Activated naive CD4-positive, alpha-beta T cell treated with anti-CD3 and anti-CD28 coated beads, Interleukin-2, amount 10 ng/mL, durations not matched to agents 7 days and 5 days (primary cell): ENCODE results near the gene SEH1L.

Source experiments
- CTCF ChIA-PET: fragments of 350-600 bp; sonication (Branson Sonifier 250); formaldehyde crosslinking; loops from one replicate; lab custom pipeline; 2021; ENCODE audit warnings: antibody characterized with exemption; lab: Charles Lee
- DNase-seq: peaks from one replicate; pipeline ENCODE4 v3.0.0-alpha.2; 2020
- H3K27ac Mint-ChIP-seq: one replicate; pipeline ENCODE4 v1.8.0; 2021; ENCODE audit warnings: mild to moderate bottlenecking, moderate library complexity, mixed read lengths
- H3K27me3 Mint-ChIP-seq: one replicate; pipeline ENCODE4 v1.8.0; 2021; ENCODE audit warnings: mild to moderate bottlenecking, mixed read lengths
- H3K36me3 Mint-ChIP-seq: one replicate; pipeline ENCODE4 v1.8.0; 2021; ENCODE audit warnings: mixed read lengths
- H3K4me1 Mint-ChIP-seq: one replicate; pipeline ENCODE4 v1.8.0; 2021; ENCODE audit warnings: mixed read lengths
- H3K4me3 Mint-ChIP-seq: one replicate; pipeline ENCODE4 v1.8.0; 2021; ENCODE audit warnings: mild to moderate bottlenecking, moderate library complexity, mixed read lengths
- H3K9me3 Mint-ChIP-seq: one replicate; pipeline ENCODE4 v1.8.0; 2021; ENCODE audit warnings: mixed read lengths

Gene SEH1L

GRCh38 chr18:12928206-12928605 is 19.6 kb upstream of the SEH1L start:
- DNase-seq, result no peak
- Mint-ChIP-seq H3K27me3 (peaks cover 25% of the 10 kb centered on the region), H3K27ac (no peak overlapping the region), H3K4me1 (no peaks in the 10 kb centered on the region), H3K9me3 (no peaks in the 10 kb centered on the region), H3K36me3 (no peaks in the 10 kb centered on the region), H3K4me3 (no peak overlapping the region)
- CTCF ChIA-PET, result interaction anchor here (2.2 kb wide), 1 partner anchor 201 kb away, joined by 7 read pairs; no protein-coding TSS in a partner anchor

GRCh38 chr18:12928641-12929040 is 19.2 kb upstream of the SEH1L start:
- CTCF ChIA-PET, result interaction anchor here (2.2 kb wide), 1 partner anchor 202 kb away, joined by 7 read pairs; no protein-coding TSS in a partner anchor
- Mint-ChIP-seq H3K4me1 (no peaks in the 10 kb centered on the region), H3K36me3 (no peaks in the 10 kb centered on the region), H3K4me3 (no peak overlapping the region), H3K27me3 (peaks cover 21% of the 10 kb centered on the region), H3K27ac (no peak overlapping the region), H3K9me3 (no peaks in the 10 kb centered on the region)
- DNase-seq, result no peak

- no peaks in the 10 kb centered on the region for H3K36me3 Mint-ChIP-seq
- no peak overlapping the region for H3K4me3 Mint-ChIP-seq
- no peak overlapping the region for H3K27ac Mint-ChIP-seq
- peaks cover 22% of the 10 kb centered on the region for H3K27me3 Mint-ChIP-seq
- H3K9me3 Mint-ChIP-seq, result no peaks in the 10 kb centered on the region
- CTCF ChIA-PET, result interaction anchor here (2.2 kb wide), 1 partner anchor 203 kb away, joined by 7 read pairs; no protein-coding TSS in a partner anchor
- no peak for DNase-seq
- H3K4me1 Mint-ChIP-seq, result peaks cover 1% of the 10 kb centered on the region
Observed at GRCh38 chr18:12929477-12930083, 18.2 kb upstream of the SEH1L start.

DNA sequence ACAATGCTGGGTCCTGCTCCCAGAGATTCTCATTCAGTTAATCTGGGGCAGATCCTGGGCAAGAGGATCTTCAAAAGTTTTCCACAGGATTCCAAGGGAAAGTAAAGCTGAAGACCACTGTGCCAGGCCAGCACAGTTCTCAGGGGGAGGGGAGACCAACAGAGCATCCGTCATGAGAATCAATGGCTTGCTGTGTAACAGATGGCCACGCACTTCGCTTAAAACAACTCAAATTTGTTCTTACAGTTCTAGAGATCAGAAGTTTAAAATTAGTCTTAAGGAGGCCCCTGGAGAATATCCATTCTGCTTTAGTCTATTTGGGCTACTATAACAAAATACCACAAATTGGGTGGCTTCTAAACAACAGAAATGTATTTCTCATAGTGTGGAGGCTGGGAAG is 17.4 kb upstream of the SEH1L start:
- Mint-ChIP-seq H3K27ac (no peak overlapping the region), H3K9me3 (no peaks in the 10 kb centered on the region), H3K27me3 (peaks cover 20% of the 10 kb centered on the region), H3K36me3 (no peaks in the 10 kb centered on the region), H3K4me1 (peaks cover 3% of the 10 kb centered on the region), H3K4me3 (no peak overlapping the region)
- CTCF ChIA-PET, result interaction anchor here (2.2 kb wide), 1 partner anchor 203 kb away, joined by 7 read pairs; no protein-coding TSS in a partner anchor
- no peak for DNase-seq

DNA sequence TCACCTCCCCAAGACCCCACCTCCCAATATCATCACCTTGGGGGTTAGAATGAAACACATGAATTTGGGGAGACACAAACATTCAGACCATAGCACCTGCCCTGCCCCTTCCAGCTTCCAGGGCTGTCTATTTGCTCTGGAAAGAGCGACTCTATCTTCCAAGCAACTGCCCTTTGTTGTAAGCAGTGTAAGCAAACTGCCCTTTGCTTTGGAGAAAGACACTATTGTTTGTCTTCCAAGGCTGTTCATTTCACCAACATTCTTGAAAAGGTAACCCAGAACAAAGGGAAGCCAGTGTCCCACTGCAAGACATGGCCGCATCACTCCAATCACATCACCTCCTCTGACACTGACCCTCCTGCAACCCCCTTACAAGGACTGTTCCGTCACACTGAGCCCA is 16.9 kb upstream of the SEH1L start:
- CTCF ChIA-PET, result no interaction called here
- Mint-ChIP-seq H3K36me3 (no peaks in the 10 kb centered on the region), H3K27ac (no peak overlapping the region), H3K27me3 (peaks cover 19% of the 10 kb centered on the region), H3K9me3 (no peaks in the 10 kb centered on the region), H3K4me1 (peaks cover 3% of the 10 kb centered on the region), H3K4me3 (no peak overlapping the region)
- DNase-seq, result no peak

DNA sequence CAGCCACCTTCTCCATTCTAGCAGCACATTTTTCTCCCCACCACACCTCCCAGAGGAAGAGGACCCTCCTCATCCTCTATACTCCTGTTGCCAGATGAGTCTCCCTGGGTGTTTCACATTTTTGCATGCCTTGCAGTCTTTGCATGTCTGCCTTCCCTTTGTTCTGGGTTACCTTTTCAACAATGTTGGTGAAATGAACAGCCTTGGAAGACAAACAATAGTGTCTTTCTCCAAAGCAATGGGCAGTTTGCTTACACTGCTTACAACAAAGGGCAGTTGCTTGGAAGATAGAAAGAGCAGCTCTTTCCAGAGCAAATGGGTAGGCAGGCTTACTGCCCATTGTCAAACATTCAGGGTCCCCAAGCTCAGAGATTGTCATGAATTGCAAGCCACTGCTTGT is 14.5 kb upstream of the SEH1L start:
- H3K36me3 Mint-ChIP-seq, result no peaks in the 10 kb centered on the region
- peaks cover 3% of the 10 kb centered on the region for H3K4me1 Mint-ChIP-seq
- DNase-seq, result no peak
- H3K9me3 Mint-ChIP-seq, result no peaks in the 10 kb centered on the region
- CTCF ChIA-PET, result interaction anchor here (0.9 to 5.1 kb wide), 14 partner anchors 11 to 538 kb away, joined by 3 to 122 read pairs (median 7); no protein-coding TSS in a partner anchor
- no peak overlapping the region for H3K4me3 Mint-ChIP-seq
- H3K27me3 Mint-ChIP-seq, result peaks cover 22% of the 10 kb centered on the region
- no peak overlapping the region for H3K27ac Mint-ChIP-seq

DNA sequence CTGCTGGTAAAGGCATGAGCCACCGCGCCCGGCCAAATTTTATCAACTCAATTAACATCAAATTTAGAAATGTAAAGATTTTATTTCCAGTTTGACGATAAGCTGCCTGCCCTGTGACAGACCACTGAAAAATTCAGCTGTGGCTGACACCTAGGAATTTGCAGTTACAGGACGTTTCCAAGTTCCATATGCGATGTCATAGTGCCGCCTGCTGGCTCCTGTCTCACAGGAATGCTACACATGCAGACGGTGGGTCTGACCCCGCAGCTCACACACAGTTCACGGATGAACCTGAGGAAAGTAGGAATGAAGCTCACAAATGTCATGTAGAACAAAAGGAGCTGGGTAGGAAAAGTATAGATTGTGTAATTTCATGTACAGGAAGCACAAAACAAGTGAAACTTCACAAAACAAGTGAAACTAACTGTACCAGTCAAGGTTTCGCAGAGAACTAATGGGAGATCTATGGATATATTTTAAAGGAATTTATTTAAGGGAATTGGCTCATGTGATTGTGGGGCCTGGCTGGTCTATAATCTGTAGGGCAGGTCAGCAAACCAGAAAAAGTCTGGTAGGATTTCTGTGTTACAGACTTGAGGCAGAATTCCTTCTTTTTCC is 13.2 kb upstream of the SEH1L start:
- no peaks in the 10 kb centered on the region for H3K36me3 Mint-ChIP-seq
- no peak overlapping the region for H3K4me3 Mint-ChIP-seq
- CTCF ChIA-PET, result interaction anchor here (0.8 to 5.1 kb wide), 22 partner anchors 10 to 540 kb away, joined by 3 to 122 read pairs (median 4); partner anchors contain the start of genes CEP76, PSMG2 and SPIRE1
- peak; percentile 86 for DNase-seq
- no peaks in the 10 kb centered on the region for H3K9me3 Mint-ChIP-seq
- no peak overlapping the region for H3K27ac Mint-ChIP-seq
- peaks cover 22% of the 10 kb centered on the region for H3K27me3 Mint-ChIP-seq
- H3K4me1 Mint-ChIP-seq, result peaks cover 3% of the 10 kb centered on the region

DNA sequence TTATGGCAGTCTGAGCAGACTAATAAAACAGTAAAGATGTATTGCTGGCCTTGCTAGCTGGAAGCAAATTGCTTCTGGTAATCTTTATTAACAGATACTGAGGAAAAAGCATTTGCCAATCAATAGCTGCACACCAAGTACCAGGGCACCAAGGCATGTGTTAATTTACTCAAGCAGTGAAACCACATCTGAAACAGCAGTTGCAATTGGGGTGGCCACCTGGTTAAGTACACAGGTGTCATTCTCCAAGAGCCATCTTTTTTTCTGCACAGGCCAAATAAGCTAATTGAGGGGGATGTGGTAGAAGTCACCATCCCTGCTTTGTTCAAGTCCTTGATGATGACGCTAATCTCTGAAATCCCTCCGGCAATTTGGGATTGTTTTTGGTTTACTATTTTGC is 8.6 kb upstream of the SEH1L start:
- CTCF ChIA-PET, result interaction anchor here (0.8 to 1.2 kb wide), 3 partner anchors 13 to 212 kb away, joined by 3 to 5 read pairs (median 3); no protein-coding TSS in a partner anchor
- H3K27ac Mint-ChIP-seq, result no peak overlapping the region
- peaks cover 3% of the 10 kb centered on the region for H3K4me1 Mint-ChIP-seq
- H3K4me3 Mint-ChIP-seq, result no peak overlapping the region
- H3K27me3 Mint-ChIP-seq, result peaks cover 14% of the 10 kb centered on the region
- no peak for DNase-seq
- no peaks in the 10 kb centered on the region for H3K9me3 Mint-ChIP-seq
- no peaks in the 10 kb centered on the region for H3K36me3 Mint-ChIP-seq

- CTCF ChIA-PET, result interaction anchor here (3.5 kb wide), 1 partner anchor 9 kb away, joined by 25 read pairs; no protein-coding TSS in a partner anchor
- no peaks in the 10 kb centered on the region for H3K9me3 Mint-ChIP-seq
- no peak overlapping the region for H3K27ac Mint-ChIP-seq
- no peak for DNase-seq
- peaks cover 19% of the 10 kb centered on the region for H3K4me1 Mint-ChIP-seq
- H3K4me3 Mint-ChIP-seq, result no peak overlapping the region
- peaks cover 4% of the 10 kb centered on the region for H3K27me3 Mint-ChIP-seq
- peaks cover 1% of the 10 kb centered on the region for H3K36me3 Mint-ChIP-seq
Observed at GRCh38 chr18:12943215-12943614, 4.6 kb upstream of the SEH1L start.

DNA sequence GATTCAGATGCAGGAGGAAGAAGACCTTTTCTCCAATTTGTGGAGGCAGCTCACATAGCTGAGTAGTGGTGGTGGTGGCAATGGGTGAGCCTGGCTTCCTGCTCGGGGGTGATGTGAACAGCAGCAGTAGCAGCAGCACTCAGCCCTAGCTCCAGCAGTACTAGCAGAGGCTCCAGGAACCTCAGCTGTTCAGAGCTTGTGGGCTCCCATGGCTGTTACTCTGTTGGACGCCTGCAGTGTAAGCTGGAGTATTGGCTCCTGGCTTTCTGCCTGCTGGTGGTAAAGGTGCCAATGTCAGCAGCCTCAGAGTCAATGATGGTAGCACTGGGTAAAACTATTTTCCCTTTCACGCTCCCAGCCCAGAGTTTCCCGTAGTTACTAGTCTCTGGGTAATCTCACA is 3.1 kb upstream of the SEH1L start:
- H3K9me3 Mint-ChIP-seq, result no peaks in the 10 kb centered on the region
- H3K27me3 Mint-ChIP-seq, result peaks cover 4% of the 10 kb centered on the region
- peaks cover 8% of the 10 kb centered on the region for H3K36me3 Mint-ChIP-seq
- CTCF ChIA-PET, result interaction anchor here (0.6 to 3.5 kb wide), 2 partner anchors 10 to 221 kb away, joined by 3 to 25 read pairs; no protein-coding TSS in a partner anchor
- no peak overlapping the region for H3K4me3 Mint-ChIP-seq
- peaks cover 28% of the 10 kb centered on the region for H3K4me1 Mint-ChIP-seq
- DNase-seq, result no peak
- H3K27ac Mint-ChIP-seq, result no peak overlapping the region

DNA sequence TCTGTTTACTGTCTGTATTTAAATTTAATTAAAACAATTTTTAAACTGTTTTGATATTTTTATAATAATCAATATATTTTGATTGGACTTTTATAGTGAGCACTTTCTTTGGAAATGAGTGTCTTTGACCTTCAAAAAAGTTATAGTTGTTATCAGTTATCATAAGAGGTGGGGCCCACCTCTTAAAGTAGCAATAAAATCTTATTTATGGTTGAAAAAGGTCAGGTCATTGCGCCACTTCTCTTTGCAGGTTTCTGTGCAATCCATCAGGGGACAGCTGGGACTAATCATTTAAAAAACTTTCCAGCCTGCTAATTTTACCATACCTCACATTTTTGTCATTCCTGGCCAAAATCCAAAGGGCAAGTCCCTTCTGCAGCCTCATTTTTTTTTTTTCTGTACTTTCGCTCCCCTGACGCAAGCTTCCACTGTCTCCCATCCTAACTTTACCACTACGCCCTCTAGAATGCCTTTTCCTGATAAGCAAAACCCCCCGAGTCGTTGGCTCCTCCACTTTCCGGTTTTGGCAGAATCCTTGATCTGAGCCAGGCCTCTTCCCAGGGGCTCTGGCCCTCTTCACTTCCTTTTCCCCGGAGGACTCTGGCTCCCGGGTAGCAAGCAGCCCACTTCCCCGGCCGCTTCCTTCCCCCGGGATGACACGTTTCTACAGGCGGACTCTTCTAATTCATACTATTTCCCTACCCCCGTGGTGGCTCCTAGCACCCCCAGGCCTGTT is 1.1 kb upstream of the SEH1L start:
- peak overlapping the region; percentile 85 for H3K4me3 Mint-ChIP-seq
- no peaks in the 10 kb centered on the region for H3K9me3 Mint-ChIP-seq
- H3K27me3 Mint-ChIP-seq, result peaks cover 4% of the 10 kb centered on the region
- H3K4me1 Mint-ChIP-seq, result peaks cover 44% of the 10 kb centered on the region
- peaks cover 17% of the 10 kb centered on the region for H3K36me3 Mint-ChIP-seq
- no peak for DNase-seq
- CTCF ChIA-PET, result no interaction called here
- H3K27ac Mint-ChIP-seq, result peak overlapping the region; percentile 97

- peaks cover 4% of the 10 kb centered on the region for H3K27me3 Mint-ChIP-seq
- peaks cover 23% of the 10 kb centered on the region for H3K36me3 Mint-ChIP-seq
- CTCF ChIA-PET, result interaction anchor here (1.3 kb wide), 1 partner anchor 221 kb away, joined by 3 read pairs; no protein-coding TSS in a partner anchor
- H3K9me3 Mint-ChIP-seq, result no peaks in the 10 kb centered on the region
- peaks cover 51% of the 10 kb centered on the region for H3K4me1 Mint-ChIP-seq
- peak overlapping the region; percentile 85 for H3K4me3 Mint-ChIP-seq
- DNase-seq, result peak; percentile 99
- H3K27ac Mint-ChIP-seq, result peak overlapping the region; percentile 97
Observed at GRCh38 chr18:12948050-12948804, 416 bp downstream of the SEH1L start.

GRCh38 chr18:12958478-12958877 is 10.7 kb downstream of the SEH1L start:
- CTCF ChIA-PET, result no interaction called here
- H3K9me3 Mint-ChIP-seq, result no peaks in the 10 kb centered on the region

More at GRCh38 chr18:12958478-12958877, 10.7 kb downstream of the SEH1L start:
- H3K4me3 Mint-ChIP-seq, result no peak overlapping the region
- no peak overlapping the region for H3K27ac Mint-ChIP-seq
- no peaks in the 10 kb centered on the region for H3K4me1 Mint-ChIP-seq
- peaks cover 40% of the 10 kb centered on the region for H3K36me3 Mint-ChIP-seq
- DNase-seq, result no peak
- H3K27me3 Mint-ChIP-seq, result no peaks in the 10 kb centered on the region
